ENCODE measurements around the gene CCDC87.
"Not testable (repeated sequence)": the region's sequence is repeated elsewhere in the genome, so short reads cannot be mapped to it uniquely, and the experiment has no call there.

The CCDC87 gene

GRCh38 chr11:66592457-66593302 lies at the start of gene CCDC87, which contains the start of gene CCS:
TSS of gene CCDC87 (minus strand) at chr11:66593063. CDS start at chr11:66593015, 48 bp downstream.
TSS of gene CCS (plus strand) at chr11:66593185. CDS start at chr11:66593262, 77 bp downstream.
- peak within 1 kb of the TSS; percentile 100 for H3K4me3 Mint-ChIP-seq
- no peaks in the 10 kb centered on the region for H3K36me3 Mint-ChIP-seq
- peaks cover 37% of the 10 kb centered on the region for H3K4me1 Mint-ChIP-seq (ENCODE audit: low read depth)
- no peaks in the 10 kb centered on the region for H3K9me3 Mint-ChIP-seq (ENCODE audit: low read depth)
- H3K27ac Mint-ChIP-seq: peak within 1 kb of the TSS; percentile 99
- no peaks in the 10 kb centered on the region for H3K27me3 Mint-ChIP-seq

GRCh38 chr11:66641834-66642233 lies 49.0 kb upstream of the CCDC87 start:
- Mint-ChIP-seq H3K4me1 (ENCODE audit: low read depth) (peaks cover 90% of the 10 kb centered on the region), H3K36me3 (peaks cover 40% of the 10 kb centered on the region), H3K27ac (peak overlapping the region; percentile 79), H3K27me3 (no peaks in the 10 kb centered on the region), H3K9me3 (ENCODE audit: low read depth) (no peaks in the 10 kb centered on the region), H3K4me3 (peak overlapping the region; percentile 97)

- not testable (repeated sequence) for H3K9me3 Mint-ChIP-seq (ENCODE audit: low read depth); H3K27me3 Mint-ChIP-seq
- Mint-ChIP-seq H3K4me1 (ENCODE audit: low read depth) (peaks cover 75% of the 10 kb centered on the region), H3K4me3 (peak overlapping the region; percentile 97), H3K27ac (peak overlapping the region; percentile 97), H3K36me3 (peaks cover 27% of the 10 kb centered on the region)
Observed at GRCh38 chr11:66639814-66640340, 47.0 kb upstream of the CCDC87 start.

- Mint-ChIP-seq H3K4me1 (ENCODE audit: low read depth) (peaks cover 74% of the 10 kb centered on the region), H3K27me3 (no peaks in the 10 kb centered on the region), H3K4me3 (peak overlapping the region; percentile 97), H3K27ac (peak overlapping the region; percentile 97), H3K36me3 (peaks cover 29% of the 10 kb centered on the region), H3K9me3 (ENCODE audit: low read depth) (no peaks in the 10 kb centered on the region)
Observed at GRCh38 chr11:66639066-66639813, 46.4 kb upstream of the CCDC87 start.

GRCh38 chr11:66638177-66639065 lies 45.6 kb upstream of the CCDC87 start, which contains the start of gene RBM4:
TSS of gene RBM4 (plus strand) at chr11:66638703. CDS start at chr11:66639712, 1,009 bp downstream.
- H3K4me3 Mint-ChIP-seq: peak within 1 kb of the TSS; percentile 97
- H3K27ac Mint-ChIP-seq: peak within 1 kb of the TSS; percentile 97
- H3K36me3 Mint-ChIP-seq: peaks cover 29% of the 10 kb centered on the region
- no peaks in the 10 kb centered on the region for H3K9me3 Mint-ChIP-seq (ENCODE audit: low read depth)
- no peaks in the 10 kb centered on the region for H3K27me3 Mint-ChIP-seq
- peaks cover 67% of the 10 kb centered on the region for H3K4me1 Mint-ChIP-seq (ENCODE audit: low read depth)

GRCh38 chr11:66637557-66638176 lies 44.8 kb upstream of the CCDC87 start:
- Mint-ChIP-seq H3K9me3 (ENCODE audit: low read depth) (no peaks in the 10 kb centered on the region), H3K36me3 (peaks cover 25% of the 10 kb centered on the region)

GRCh38 chr11:66636411-66636810 lies 43.5 kb upstream of the CCDC87 start:
- Mint-ChIP-seq H3K27ac (peak overlapping the region; percentile 61), H3K4me3 (no peak overlapping the region), H3K9me3 (ENCODE audit: low read depth) (no peaks in the 10 kb centered on the region), H3K27me3 (no peaks in the 10 kb centered on the region), H3K36me3 (peaks cover 21% of the 10 kb centered on the region), H3K4me1 (ENCODE audit: low read depth) (peaks cover 54% of the 10 kb centered on the region)

More at GRCh38 chr11:66637557-66638176, 44.8 kb upstream of the CCDC87 start:
- Mint-ChIP-seq H3K4me3 (peak overlapping the region; percentile 97), H3K27ac (peak overlapping the region; percentile 97), H3K4me1 (ENCODE audit: low read depth) (peaks cover 61% of the 10 kb centered on the region), H3K27me3 (no peaks in the 10 kb centered on the region)

- Mint-ChIP-seq H3K4me1 (ENCODE audit: low read depth) (peaks cover 49% of the 10 kb centered on the region), H3K27ac (no peak overlapping the region), H3K27me3 (no peaks in the 10 kb centered on the region), H3K4me3 (no peak overlapping the region), H3K9me3 (ENCODE audit: low read depth) (no peaks in the 10 kb centered on the region), H3K36me3 (peaks cover 10% of the 10 kb centered on the region)
Observed at GRCh38 chr11:66632952-66633351, 40.1 kb upstream of the CCDC87 start.

- H3K4me1 Mint-ChIP-seq (ENCODE audit: low read depth): peaks cover 48% of the 10 kb centered on the region
- H3K9me3 Mint-ChIP-seq (ENCODE audit: low read depth): no peaks in the 10 kb centered on the region
- peaks cover 10% of the 10 kb centered on the region for H3K36me3 Mint-ChIP-seq
- H3K27ac Mint-ChIP-seq: no peak overlapping the region
- H3K27me3 Mint-ChIP-seq: no peaks in the 10 kb centered on the region
- no peak overlapping the region for H3K4me3 Mint-ChIP-seq
Observed at GRCh38 chr11:66631883-66632282, 39.0 kb upstream of the CCDC87 start.

- no peaks in the 10 kb centered on the region for H3K9me3 Mint-ChIP-seq (ENCODE audit: low read depth)
- H3K4me3 Mint-ChIP-seq: no peak overlapping the region
- peaks cover 48% of the 10 kb centered on the region for H3K4me1 Mint-ChIP-seq (ENCODE audit: low read depth)
- H3K27me3 Mint-ChIP-seq: no peaks in the 10 kb centered on the region
- peak overlapping the region; percentile 35 for H3K27ac Mint-ChIP-seq
- peaks cover 6% of the 10 kb centered on the region for H3K36me3 Mint-ChIP-seq
Observed at GRCh38 chr11:66629356-66629755, 36.5 kb upstream of the CCDC87 start.

- no peaks in the 10 kb centered on the region for H3K9me3 Mint-ChIP-seq (ENCODE audit: low read depth)
- peaks cover 56% of the 10 kb centered on the region for H3K4me1 Mint-ChIP-seq (ENCODE audit: low read depth)
- no peak overlapping the region for H3K4me3 Mint-ChIP-seq
- H3K36me3 Mint-ChIP-seq: peaks cover 6% of the 10 kb centered on the region
- peak overlapping the region; percentile 35 for H3K27ac Mint-ChIP-seq
- no peaks in the 10 kb centered on the region for H3K27me3 Mint-ChIP-seq
Observed at GRCh38 chr11:66628061-66628603, 35.3 kb upstream of the CCDC87 start.

GRCh38 chr11:66626926-66627325 lies 34.1 kb upstream of the CCDC87 start:
- H3K36me3 Mint-ChIP-seq: peaks cover 2% of the 10 kb centered on the region
- no peak overlapping the region for H3K4me3 Mint-ChIP-seq
- H3K27ac Mint-ChIP-seq: no peak overlapping the region
- no peaks in the 10 kb centered on the region for H3K9me3 Mint-ChIP-seq (ENCODE audit: low read depth)
- no peaks in the 10 kb centered on the region for H3K27me3 Mint-ChIP-seq
- H3K4me1 Mint-ChIP-seq (ENCODE audit: low read depth): peaks cover 63% of the 10 kb centered on the region

- Mint-ChIP-seq H3K36me3 (peaks cover 2% of the 10 kb centered on the region), H3K4me3 (no peak overlapping the region), H3K9me3 (ENCODE audit: low read depth) (no peaks in the 10 kb centered on the region), H3K27me3 (no peaks in the 10 kb centered on the region), H3K27ac (no peak overlapping the region), H3K4me1 (ENCODE audit: low read depth) (peaks cover 66% of the 10 kb centered on the region)
Observed at GRCh38 chr11:66626382-66626781, 33.5 kb upstream of the CCDC87 start.
